Ovary (tissue), 9 donors: Measurements from ENCODE around the gene TPSD1. TPM values are rescaled to one million over a fixed set of nuclear protein-coding genes. Genes with fewer than 3 reads are reported as not detected.
"Not testable (repeated sequence)": the region's sequence is repeated elsewhere in the genome, so short reads cannot be mapped to it uniquely, and the experiment has no call there.

ENCODE experiments used
- DNase-seq, 5 donors: peaks; one replicate each; pipeline ENCODE4 v3.0.0-alpha.2; 2019 to 2020
- H3K27ac ChIP-seq, 2 donors: fragments of 200-600 bp; one replicate each; pipeline versions ENCODE4 v1.5.1 to v1.8.0; 2019 to 2022
- H3K27me3 ChIP-seq: fragments of 200-600 bp; one replicate; pipeline ENCODE4 v1.8.0; 2022
- H3K36me3 ChIP-seq: fragments of 200-600 bp; sonication (generic); one replicate; pipeline ENCODE4 v1.5.1; 2019
- H3K4me1 ChIP-seq: one replicate; pipeline ENCODE4 v1.8.1; 2013; ENCODE audit warnings: mild to moderate bottlenecking, moderate library complexity; ENCODE audit not compliant: insufficient read depth
- H3K4me3 ChIP-seq: fragments of 200-600 bp; sonication (generic); one replicate; pipeline ENCODE4 v1.5.1; 2017
- H3K9me3 ChIP-seq, 2 donors: fragments of 200-600 bp in 1 of 2; sonication (generic) in 1 of 2; one replicate each; pipeline versions ENCODE4 v1.5.1 to v1.8.1; 2013 to 2019; ENCODE audit warnings: mild to moderate bottlenecking in 1 of 2, moderate library complexity in 1 of 2
- EP300 ChIP-seq: sonication (generic); formaldehyde crosslinking; IDR thresholded peaks from one replicate; pipeline ENCODE4 v1.6.1; 2017; ENCODE audit warnings: antibody characterized with exemption
- POLR2A ChIP-seq: fragments of 450-650 bp; IDR thresholded peaks from one replicate; pipeline ENCODE4 v1.6.1; 2017; ENCODE audit warnings: antibody characterized with exemption, mild to moderate bottlenecking, moderate library complexity
- WGBS, 3 donors: extraction: QIAGEN DNeasy Blood & Tissue Kit in 1 of 3; methylation state at CpG; one replicate each; pipeline versions ENCODE4 v1.1.5 to v1.1.7; 2013 to 2017; 5-methylcytosine and 5-hydroxymethylcytosine counted together
- intact Hi-C, 4 donors: fragments of 100-400 bp; cut with DNase I; formaldehyde crosslinking; loops; one replicate each; pipeline versions ENCODE4 v1.11.0 to v1.15.1; 2022 to 2023
- polyA plus RNA-seq, 2 donors: library from polyadenylated mRNA; stranded (reverse); fragments of 200-250 nt in 1 of 2; fragments of 350-450 nt in 1 of 2; fragmentation: Illumina TruSeq in 1 of 2; extraction: RNeasy Lipid Tissue Mini Kit (QIAGEN cat#74804) in 1 of 2; gene quantifications; one replicate each; pipeline ENCODE4 v1.2.3, GENCODE V29; 2013 to 2014
- total RNA-seq, 7 donors: library from RNA; depleted of rRNA in 2 of 7; stranded (reverse); fragments of >200 nt in 2 of 7; fragmentation: NEBNext Ultra II Directional in 3 of 7; extraction: Animal tissue kit (Norgen Biotek cat#: 25700) in 3 of 7; gene quantifications; one replicate each; pipeline versions ENCODE4 v1.1.0 to v1.2.4, GENCODE V29; 2016 to 2023
- TF ChIP-seq, protein P1 (sequence below), 3 donors: fragments of 450-650 bp in 2 of 3; fragments of 200-600 bp in 1 of 3; IDR thresholded peaks; one replicate each; pipeline versions ENCODE4 v1.5.1 to v1.8.0; 2016 to 2022; ENCODE audit warnings: antibody characterized with exemption in 3 of 3, mild to moderate bottlenecking in 1 of 3
- donor health status: DM: no; HTN: no; CAD: no; lungs with moderate emphysema.
- donor health status: DM: no; HTN: no; CAD: no.
- donor health status: Bipolar disorder and iron deficiency.
- donor health status: DM: yes; HTN: yes; CAD: no.
- donor health status: DM: no; HTN: no; CAD: no.
- donor health status: DM: yes; HTN: yes; CAD: no.

Gene TPSD1
- total and polyA plus RNA-seq, 9 donors = 0.23 to 0.69 (median 0.60) TPM; not detected in 5

DNA sequence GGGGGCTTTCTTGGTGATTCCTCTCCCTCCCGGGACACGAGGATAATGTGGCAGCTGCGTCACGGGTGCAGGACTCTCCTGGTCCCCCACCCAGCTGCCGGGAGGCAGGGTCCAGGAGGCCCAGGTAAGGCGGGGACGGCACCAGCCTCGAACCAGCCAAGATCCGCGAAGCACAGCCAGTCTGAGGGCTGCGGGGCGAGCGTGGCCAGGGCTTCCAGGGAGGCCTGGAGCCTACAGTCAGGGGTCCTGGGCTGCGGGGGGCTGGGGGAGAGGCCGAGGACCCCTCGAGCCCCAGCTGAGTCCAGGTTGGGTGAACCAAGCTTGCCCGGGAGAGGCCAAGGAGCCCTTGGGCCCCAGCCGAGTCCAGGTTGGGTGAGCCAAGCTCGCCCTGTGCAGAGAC, 10.0 kb downstream of the TPSD1 start:
- DNase-seq = no peak
- Histone ChIP-seq H3K36me3 (no peaks in the 10 kb centered on the region), H3K27ac (no peak overlapping the region), H3K4me1 (no peaks in the 10 kb centered on the region), H3K4me3 (no peak overlapping the region), H3K27me3 (no peaks in the 10 kb centered on the region), H3K9me3 (no peaks in the 10 kb centered on the region)
- TF ChIP-seq EP300 (no peak), POLR2A (no peak)
- TF ChIP-seq, protein P1, sequence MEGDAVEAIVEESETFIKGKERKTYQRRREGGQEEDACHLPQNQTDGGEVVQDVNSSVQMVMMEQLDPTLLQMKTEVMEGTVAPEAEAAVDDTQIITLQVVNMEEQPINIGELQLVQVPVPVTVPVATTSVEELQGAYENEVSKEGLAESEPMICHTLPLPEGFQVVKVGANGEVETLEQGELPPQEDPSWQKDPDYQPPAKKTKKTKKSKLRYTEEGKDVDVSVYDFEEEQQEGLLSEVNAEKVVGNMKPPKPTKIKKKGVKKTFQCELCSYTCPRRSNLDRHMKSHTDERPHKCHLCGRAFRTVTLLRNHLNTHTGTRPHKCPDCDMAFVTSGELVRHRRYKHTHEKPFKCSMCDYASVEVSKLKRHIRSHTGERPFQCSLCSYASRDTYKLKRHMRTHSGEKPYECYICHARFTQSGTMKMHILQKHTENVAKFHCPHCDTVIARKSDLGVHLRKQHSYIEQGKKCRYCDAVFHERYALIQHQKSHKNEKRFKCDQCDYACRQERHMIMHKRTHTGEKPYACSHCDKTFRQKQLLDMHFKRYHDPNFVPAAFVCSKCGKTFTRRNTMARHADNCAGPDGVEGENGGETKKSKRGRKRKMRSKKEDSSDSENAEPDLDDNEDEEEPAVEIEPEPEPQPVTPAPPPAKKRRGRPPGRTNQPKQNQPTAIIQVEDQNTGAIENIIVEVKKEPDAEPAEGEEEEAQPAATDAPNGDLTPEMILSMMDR (IDR thresholded peaks at IDR 0.05) = no peak
- intact Hi-C loops = no loop called here
- 73 to 84% (median 82%) methylated on average over 19 of the region's 19 CpGs for WGBS, 3 donors

DNA sequence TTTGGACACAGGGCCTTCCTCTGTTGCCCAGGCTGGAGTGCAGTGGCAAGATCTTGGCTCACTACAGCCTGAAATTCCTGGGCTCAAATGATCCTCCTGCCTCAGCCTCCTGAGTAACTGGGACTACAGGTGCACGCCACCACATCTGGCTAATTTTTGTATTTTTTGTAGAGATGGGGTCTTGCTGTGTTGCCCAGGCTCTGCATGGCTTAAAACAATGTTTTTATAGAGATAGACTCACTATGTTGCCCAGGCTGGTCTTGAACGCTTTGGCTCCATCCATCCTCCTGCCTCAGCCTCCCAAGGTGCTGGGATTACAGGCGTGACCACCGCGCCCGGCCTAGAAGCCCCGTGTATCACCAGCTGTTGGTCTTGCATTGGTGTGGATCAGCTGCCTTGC, 13.5 kb downstream of the TPSD1 start:
- WGBS, 3 donors = 87 to 95% (median 93%) methylated on average over 7 of the region's 7 CpGs
- intact Hi-C loops = not testable (repeated sequence)

DNA sequence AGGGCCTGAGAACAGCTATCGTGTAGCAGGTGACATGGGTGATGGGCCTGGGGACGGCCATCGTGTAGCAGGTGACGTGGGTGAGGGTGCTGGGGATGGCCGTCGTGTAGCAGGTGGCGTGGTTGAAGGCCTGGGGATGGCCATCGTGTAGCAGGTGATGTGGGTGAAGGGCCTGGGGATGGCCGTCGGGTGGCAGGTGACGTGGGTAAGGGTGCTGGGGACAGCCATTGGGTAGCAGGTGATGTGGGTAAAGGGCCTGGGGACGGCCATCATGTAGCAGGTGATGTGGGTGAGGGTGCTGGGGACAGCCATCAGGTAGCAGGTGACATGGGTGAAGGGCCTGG, 15.5 kb downstream of the TPSD1 start:
- DNase-seq = no peak
- Histone ChIP-seq H3K4me1 (no peaks in the 10 kb centered on the region), H3K9me3 (no peaks in the 10 kb centered on the region), H3K27ac (no peak overlapping the region), H3K36me3 (no peaks in the 10 kb centered on the region), H3K27me3 (no peaks in the 10 kb centered on the region), H3K4me3 (no peak overlapping the region)
- intact Hi-C loops = no loop called here
- TF ChIP-seq, protein P1 (IDR thresholded peaks at IDR 0.05) = no peak
- TF ChIP-seq POLR2A (no peak), EP300 (no peak)
- WGBS, 3 donors = 73 to 78% (median 77%) methylated on average over 12 of the region's 12 CpGs

More for the DNA sequence above, 13.5 kb downstream of the TPSD1 start:
- not testable (repeated sequence) for H3K36me3 ChIP-seq, DNase-seq, H3K27me3 ChIP-seq, H3K4me3 ChIP-seq, H3K4me1 ChIP-seq, H3K27ac ChIP-seq, H3K9me3 ChIP-seq

GRCh38 chr16:1271724-1272413, 16.0 kb downstream of the TPSD1 start:
- not testable (repeated sequence) for H3K9me3 ChIP-seq

DNA sequence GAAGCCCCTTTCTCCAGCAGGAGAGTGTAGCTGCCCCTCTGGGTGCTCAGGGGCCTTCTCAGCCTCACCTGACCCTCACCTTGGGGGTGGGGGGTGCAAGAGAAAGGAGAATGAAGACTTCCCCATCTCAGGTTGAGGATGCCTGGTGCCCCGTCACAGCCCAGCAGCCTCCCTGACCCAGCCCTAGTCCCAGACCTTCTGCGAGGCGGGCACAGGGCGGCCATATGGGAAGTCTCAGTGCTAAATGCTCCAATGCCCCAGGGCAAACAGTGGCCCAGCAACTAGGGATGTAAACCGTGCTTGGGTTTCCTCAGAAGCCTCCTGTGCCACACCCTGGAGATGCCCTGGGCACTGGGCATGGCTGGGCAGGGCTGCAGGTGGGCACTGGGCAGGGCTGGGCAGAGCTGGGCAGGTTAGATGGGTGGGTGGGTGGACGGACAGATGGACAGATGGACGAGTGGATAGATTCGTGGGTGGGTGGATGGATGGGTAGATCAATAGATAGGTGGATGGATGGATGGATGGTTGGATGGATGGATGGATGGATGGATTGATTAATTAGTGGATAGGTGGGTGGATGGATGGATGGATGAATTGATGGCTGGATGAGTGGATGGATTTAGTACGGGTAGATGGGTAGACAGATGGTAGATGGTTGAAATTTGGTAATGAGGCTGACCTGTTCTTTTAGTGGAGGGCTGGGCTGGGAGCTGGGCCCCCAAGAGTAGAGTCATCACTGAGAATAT, 16.8 kb downstream of the TPSD1 start:
- DNase-seq = no peak
- H3K36me3 ChIP-seq = no peaks in the 10 kb centered on the region
- no peak overlapping the region for H3K27ac ChIP-seq
- no peaks in the 10 kb centered on the region for H3K9me3 ChIP-seq
- 67 to 80% (median 69%) methylated on average over 9 of the region's 9 CpGs for WGBS, 3 donors
- no peaks in the 10 kb centered on the region for H3K4me1 ChIP-seq
- H3K27me3 ChIP-seq = no peaks in the 10 kb centered on the region
- intact Hi-C loops = no loop called here
- TF ChIP-seq EP300 (no peak), POLR2A (no peak)
- H3K4me3 ChIP-seq = no peak overlapping the region

More at GRCh38 chr16:1271724-1272413, 16.0 kb downstream of the TPSD1 start:
- WGBS, 3 donors = 12 to 19% (median 15%) methylated on average over 16 to 19 of the region's 19 CpGs
- H3K4me1 ChIP-seq, H3K4me3 ChIP-seq, H3K27ac ChIP-seq, H3K36me3 ChIP-seq, H3K27me3 ChIP-seq, intact Hi-C loops: not testable (repeated sequence)
- peak in 4 of 5 donors; percentile 29 to 63 (median 52) for DNase-seq

- TF ChIP-seq POLR2A (no peak), EP300 (no peak)
- TF ChIP-seq, protein P1 (IDR thresholded peaks at IDR 0.05) = no peak
- Histone ChIP-seq H3K27me3 (no peaks in the 10 kb centered on the region), H3K9me3 (no peaks in the 10 kb centered on the region), H3K4me1 (no peaks in the 10 kb centered on the region), H3K4me3 (no peak overlapping the region), H3K27ac (no peak overlapping the region), H3K36me3 (no peaks in the 10 kb centered on the region)
- WGBS, 3 donors = 77 to 80% (median 80%) methylated on average over 10 to 15 of the region's 15 CpGs
- intact Hi-C loops = no loop called here
- DNase-seq = no peak
Measured at GRCh38 chr16:1273816-1274215, 17.9 kb downstream of the TPSD1 start.
